Heart left ventricle (tissue), 16 donors: ENCODE data around the gene ETS2. TPM values are rescaled to one million over a fixed set of nuclear protein-coding genes. Genes with fewer than 3 reads are reported as not detected.

Experiments
- ATAC-seq, 4 donors: fragments of 200-7000 bp; cut with Tn5 transposase; one replicate each; pipeline ENCODE4 v1.9.1; 2020 to 2022; ENCODE audit warnings: moderate library complexity in 4 of 4, mild to moderate bottlenecking in 3 of 4, moderate number of reproducible peaks in 1 of 4
- DNase-seq, 5 donors: peaks; one replicate each; pipeline ENCODE4 v3.0.0-alpha.2; 2020
- H3K27ac ChIP-seq, 12 donors: fragments of 200-600 bp; sonication (generic) in 4 of 12; one replicate each; pipeline versions ENCODE4 v1.5.0 to v1.8.0; 2016 to 2022; ENCODE audit warnings: mild to moderate bottlenecking in 2 of 12
- H3K27me3 ChIP-seq, 9 donors: fragments of 200-600 bp; sonication (generic) in 2 of 9; one replicate each; pipeline versions ENCODE4 v1.5.1 to v1.8.0; 2016 to 2022; ENCODE audit warnings: mild to moderate bottlenecking in 3 of 9
- H3K36me3 ChIP-seq, 9 donors: fragments of 200-600 bp; sonication (generic) in 2 of 9; one replicate each; pipeline versions ENCODE4 v1.5.0 to v1.8.0; 2018 to 2022; ENCODE audit warnings: mild to moderate bottlenecking in 2 of 9
- H3K4me1 ChIP-seq, 12 donors: fragments of 200-600 bp; sonication (generic) in 4 of 12; one replicate each; pipeline versions ENCODE4 v1.5.0 to v1.8.0; 2016 to 2022; ENCODE audit warnings: mild to moderate bottlenecking in 3 of 12
- H3K4me3 ChIP-seq, 12 donors: fragments of 200-600 bp; sonication (generic) in 4 of 12; one replicate each; pipeline versions ENCODE4 v1.5.0 to v1.8.0; 2017 to 2022; ENCODE audit warnings: mild to moderate bottlenecking in 9 of 12, moderate library complexity in 4 of 12
- H3K9me3 ChIP-seq, 12 donors: fragments of 200-600 bp; sonication (generic) in 4 of 12; one replicate each; pipeline versions ENCODE4 v1.5.0 to v1.8.0; 2016 to 2022; ENCODE audit warnings: mild to moderate bottlenecking in 1 of 12
- POLR2A ChIP-seq, 2 donors: fragments of 450-650 bp; IDR thresholded peaks; one replicate each; pipeline ENCODE4 v1.6.1; 2017; ENCODE audit warnings: antibody characterized with exemption in 2 of 2, mild to moderate bottlenecking in 2 of 2, moderate library complexity in 2 of 2
- WGBS, 4 donors: extraction: QIAGEN DNeasy Blood & Tissue Kit in 2 of 4; methylation state at CpG; one replicate each; pipeline versions ENCODE4 v1.1.5 to v1.1.7; 2013 to 2018; 5-methylcytosine and 5-hydroxymethylcytosine counted together
- intact Hi-C, 10 donors: fragments of 100-400 bp; cut with DNase I; formaldehyde crosslinking; loops; one replicate each; pipeline versions ENCODE4 v1.11.1 to v1.14.2; 2022
- polyA plus RNA-seq, 2 donors: library from polyadenylated mRNA; stranded (reverse); fragments of 200-250 nt; gene quantifications; one replicate each; pipeline ENCODE4 v1.2.3, GENCODE V29; 2013
- total RNA-seq, 9 donors: library from RNA; depleted of rRNA in 2 of 9; stranded (reverse); fragments of >200 nt in 2 of 9; fragmentation: NEBNext Ultra II Directional in 3 of 9; extraction: Animal tissue kit (Norgen Biotek cat#: 25700) in 3 of 9; gene quantifications; one replicate each; pipeline versions ENCODE4 v1.1.0 to v1.2.4, GENCODE V29; 2016 to 2023
- TF ChIP-seq, protein P1 (sequence below), 12 donors: fragments of 200-600 bp; sonication (generic) in 4 of 12; IDR thresholded peaks; one replicate each; pipeline versions ENCODE4 v1.5.0 to v1.8.0; 2018 to 2022; ENCODE audit warnings: antibody characterized with exemption in 12 of 12, mild to moderate bottlenecking in 5 of 12
- donor health status: ischemic (EF 13 %, LVEDD 7.1; RV severe dilation, severe dysfunction).
- donor health status: healthy with polysubstance abuse.
- donor health status: DM: no; HTN: yes; CAD: no.
- donor health status: DM: no; HTN: no; CAD: no.
- donor health status: ischemic (EF 25% LVEDD 6.9; RV normal size, moderate dysfunction).
- donor health status: ischemic (EF 25% LVEDD 5.7; RV mildly dilated, moderate dysfunction).
- donor health status: healthy.
- donor health status: DM: yes; HTN: yes; CAD: no.
- donor health status: ischemic (EF 35%, LVEDD 5.7; RV mildly dilated, moderate dysfunction).
- donor health status: nonischemic (EF 11% LVEDD 7.7; RV severe dilation, severe dysfunction).
- donor health status: DM: yes; HTN: yes; CAD: no.
- donor health status: PGD.
- donor health status: ischemic (EF 29% LVEDD 5.4; RV normal size, mild dysfunction).
- donor health status: nonischemic (EF 23%, LVEDD 6.1; RV moderate dilation, normal function).

The ETS2 gene
- total and polyA plus RNA-seq, 11 donors, result 19.0 to 92.7 (median 41.0) TPM

DNA sequence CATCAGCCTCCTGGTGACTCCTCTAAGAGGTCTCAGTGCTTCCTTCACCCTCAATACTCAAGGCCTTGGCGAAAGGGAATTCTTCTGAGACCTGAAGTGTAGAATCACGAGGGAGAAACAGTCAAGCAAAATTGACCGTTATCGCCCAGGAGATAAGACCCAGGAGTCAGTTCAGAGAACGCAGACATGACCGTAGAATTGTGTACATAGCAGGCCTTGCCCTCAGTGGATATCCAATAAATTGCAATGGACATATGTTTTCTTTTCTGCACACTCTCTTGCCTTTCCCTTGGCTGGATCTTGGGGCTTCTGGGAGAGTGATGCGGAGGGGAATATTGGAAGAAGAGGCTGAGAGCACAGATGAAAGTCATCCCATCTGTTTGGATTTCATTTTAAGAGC is 15.7 kb upstream of the ETS2 start:
- H3K9me3 ChIP-seq, result peaks cover 0 to 16% (median 0%) of the 10 kb centered on the region in 12 donors
- DNase-seq (no peak), ATAC-seq (no peak)
- intact Hi-C loops, result no loop called here
- no peak overlapping the region for H3K4me3 ChIP-seq
- TF ChIP-seq POLR2A (IDR thresholded peaks at IDR 0.05), result no peak
- TF ChIP-seq, protein P1, sequence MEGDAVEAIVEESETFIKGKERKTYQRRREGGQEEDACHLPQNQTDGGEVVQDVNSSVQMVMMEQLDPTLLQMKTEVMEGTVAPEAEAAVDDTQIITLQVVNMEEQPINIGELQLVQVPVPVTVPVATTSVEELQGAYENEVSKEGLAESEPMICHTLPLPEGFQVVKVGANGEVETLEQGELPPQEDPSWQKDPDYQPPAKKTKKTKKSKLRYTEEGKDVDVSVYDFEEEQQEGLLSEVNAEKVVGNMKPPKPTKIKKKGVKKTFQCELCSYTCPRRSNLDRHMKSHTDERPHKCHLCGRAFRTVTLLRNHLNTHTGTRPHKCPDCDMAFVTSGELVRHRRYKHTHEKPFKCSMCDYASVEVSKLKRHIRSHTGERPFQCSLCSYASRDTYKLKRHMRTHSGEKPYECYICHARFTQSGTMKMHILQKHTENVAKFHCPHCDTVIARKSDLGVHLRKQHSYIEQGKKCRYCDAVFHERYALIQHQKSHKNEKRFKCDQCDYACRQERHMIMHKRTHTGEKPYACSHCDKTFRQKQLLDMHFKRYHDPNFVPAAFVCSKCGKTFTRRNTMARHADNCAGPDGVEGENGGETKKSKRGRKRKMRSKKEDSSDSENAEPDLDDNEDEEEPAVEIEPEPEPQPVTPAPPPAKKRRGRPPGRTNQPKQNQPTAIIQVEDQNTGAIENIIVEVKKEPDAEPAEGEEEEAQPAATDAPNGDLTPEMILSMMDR (IDR thresholded peaks at IDR 0.05), result no peak
- H3K4me1 ChIP-seq, result peaks cover 0 to 20% (median 0%) of the 10 kb centered on the region in 12 donors
- H3K27me3 ChIP-seq, result no peaks in the 10 kb centered on the region
- no peak overlapping the region for H3K27ac ChIP-seq
- H3K36me3 ChIP-seq, result no peaks in the 10 kb centered on the region
- WGBS, 4 donors, result 77 to 87% (median 81%) methylated on average over 7 of the region's 7 CpGs

- no peak for ATAC-seq
- TF ChIP-seq, protein P1 (IDR thresholded peaks at IDR 0.05), result no peak
- no peak for TF ChIP-seq POLR2A (IDR thresholded peaks at IDR 0.05)
- intact Hi-C loops, result no loop called here
Observed at GRCh38 chr21:38790961-38791360, 14.8 kb upstream of the ETS2 start.

GRCh38 chr21:38792676-38793459 is 12.9 kb upstream of the ETS2 start:
- H3K4me1 ChIP-seq, result peaks cover 0 to 21% (median 0%) of the 10 kb centered on the region in 12 donors
- H3K27ac ChIP-seq, result no peak overlapping the region
- TF ChIP-seq POLR2A (IDR thresholded peaks at IDR 0.05), result no peak
- TF ChIP-seq, protein P1 (IDR thresholded peaks at IDR 0.05), result no peak
- ATAC-seq (no peak), DNase-seq (no peak)
- H3K36me3 ChIP-seq, result no peaks in the 10 kb centered on the region
- intact Hi-C loops, result no loop called here
- WGBS, 4 donors, result 83 to 90% (median 85%) methylated on average over 5 of the region's 5 CpGs
- no peaks in the 10 kb centered on the region for H3K27me3 ChIP-seq
- H3K9me3 ChIP-seq, result peaks cover 0 to 16% (median 0%) of the 10 kb centered on the region in 12 donors
- H3K4me3 ChIP-seq, result no peak overlapping the region

More at GRCh38 chr21:38790961-38791360, 14.8 kb upstream of the ETS2 start:
- H3K27ac ChIP-seq, result no peak overlapping the region
- peaks cover 0 to 16% (median 0%) of the 10 kb centered on the region in 12 donors for H3K9me3 ChIP-seq
- H3K4me3 ChIP-seq, result no peak overlapping the region
- no peaks in the 10 kb centered on the region for H3K27me3 ChIP-seq
- WGBS, 4 donors, result 75 to 81% (median 76%) methylated on average over 4 of the region's 4 CpGs
- H3K4me1 ChIP-seq, result peaks cover 0 to 20% (median 0%) of the 10 kb centered on the region in 12 donors
- DNase-seq, result no peak
- H3K36me3 ChIP-seq, result no peaks in the 10 kb centered on the region

DNA sequence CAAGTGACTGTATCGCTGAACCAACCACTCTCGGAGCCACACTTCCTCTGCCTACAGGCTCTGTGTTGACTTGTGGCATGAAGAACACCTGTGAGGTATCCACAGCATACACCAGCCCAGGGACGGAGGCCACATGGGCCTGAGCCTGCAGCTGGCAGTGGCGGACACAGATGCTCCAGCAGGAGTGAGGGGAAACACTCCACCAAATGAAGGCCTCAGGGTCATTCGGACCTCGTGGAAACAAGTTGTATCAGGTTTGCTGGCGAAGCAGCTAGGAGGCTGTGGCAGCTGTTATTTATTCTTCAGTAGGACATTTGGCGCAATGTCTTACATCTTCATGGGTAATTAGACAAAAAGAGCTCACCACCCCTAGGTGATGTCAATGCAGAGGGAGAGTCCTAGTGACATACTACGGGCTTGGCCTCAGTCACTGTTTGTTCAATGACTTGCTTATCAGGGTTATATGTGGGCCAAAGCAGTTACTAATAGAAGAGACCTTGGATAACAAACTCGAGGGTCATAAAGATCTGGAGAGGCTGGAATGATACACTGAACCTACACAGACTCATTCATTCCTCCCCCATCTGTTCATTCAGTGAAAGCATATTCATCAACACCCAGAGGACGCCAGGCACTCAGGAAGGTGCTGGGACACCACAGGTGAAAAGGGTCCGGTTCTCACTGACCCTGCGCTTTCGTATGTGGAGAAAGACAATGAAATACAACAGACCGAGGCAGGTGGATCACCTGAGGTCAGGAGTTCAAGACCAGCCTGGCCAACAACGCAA is 11.6 kb upstream of the ETS2 start:
- no peaks in the 10 kb centered on the region for H3K36me3 ChIP-seq
- intact Hi-C loops, result no loop called here
- no peaks in the 10 kb centered on the region for H3K27me3 ChIP-seq
- H3K4me3 ChIP-seq, result no peak overlapping the region
- no peak for TF ChIP-seq POLR2A (IDR thresholded peaks at IDR 0.05)
- TF ChIP-seq, protein P1 (IDR thresholded peaks at IDR 0.05), result no peak
- 88 to 91% (median 89%) methylated on average over 16 of the region's 16 CpGs for WGBS, 4 donors
- no peak overlapping the region for H3K27ac ChIP-seq
- ATAC-seq, result no peak
- no peak for DNase-seq
- H3K9me3 ChIP-seq, result peaks cover 0 to 16% (median 0%) of the 10 kb centered on the region in 12 donors
- peaks cover 0 to 19% (median 0%) of the 10 kb centered on the region in 12 donors for H3K4me1 ChIP-seq
